ENCODE results near the gene BCAN. TPM values are rescaled to one million over a fixed set of nuclear protein-coding genes. Genes with fewer than 3 reads are reported as not detected.

BCAN gene
- total RNA-seq, 1 donor: not detected

DNA sequence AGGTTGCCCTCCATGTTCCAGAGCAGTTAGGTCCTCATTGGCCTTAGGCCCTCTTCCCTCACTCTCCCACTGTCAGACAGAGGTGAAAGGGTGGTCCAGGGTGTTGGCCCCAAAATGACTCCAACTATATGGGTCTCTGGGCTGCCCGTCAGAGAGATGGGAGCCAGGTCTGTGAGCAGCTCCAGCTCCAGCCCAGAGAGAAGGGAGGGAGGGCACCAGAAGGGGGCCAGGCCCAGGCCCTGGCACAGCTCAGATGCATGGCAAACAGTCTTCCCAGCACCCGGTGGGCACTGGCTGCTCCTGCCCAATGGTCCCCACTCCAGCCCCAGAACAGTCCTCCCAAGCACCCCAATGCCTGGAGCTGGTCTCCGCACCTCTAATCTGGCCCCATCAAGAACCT lies 2.2 kb downstream of the BCAN start:
- no peak for DNase-seq (ENCODE audit: low read depth)
- TF ChIP-seq, protein P1, sequence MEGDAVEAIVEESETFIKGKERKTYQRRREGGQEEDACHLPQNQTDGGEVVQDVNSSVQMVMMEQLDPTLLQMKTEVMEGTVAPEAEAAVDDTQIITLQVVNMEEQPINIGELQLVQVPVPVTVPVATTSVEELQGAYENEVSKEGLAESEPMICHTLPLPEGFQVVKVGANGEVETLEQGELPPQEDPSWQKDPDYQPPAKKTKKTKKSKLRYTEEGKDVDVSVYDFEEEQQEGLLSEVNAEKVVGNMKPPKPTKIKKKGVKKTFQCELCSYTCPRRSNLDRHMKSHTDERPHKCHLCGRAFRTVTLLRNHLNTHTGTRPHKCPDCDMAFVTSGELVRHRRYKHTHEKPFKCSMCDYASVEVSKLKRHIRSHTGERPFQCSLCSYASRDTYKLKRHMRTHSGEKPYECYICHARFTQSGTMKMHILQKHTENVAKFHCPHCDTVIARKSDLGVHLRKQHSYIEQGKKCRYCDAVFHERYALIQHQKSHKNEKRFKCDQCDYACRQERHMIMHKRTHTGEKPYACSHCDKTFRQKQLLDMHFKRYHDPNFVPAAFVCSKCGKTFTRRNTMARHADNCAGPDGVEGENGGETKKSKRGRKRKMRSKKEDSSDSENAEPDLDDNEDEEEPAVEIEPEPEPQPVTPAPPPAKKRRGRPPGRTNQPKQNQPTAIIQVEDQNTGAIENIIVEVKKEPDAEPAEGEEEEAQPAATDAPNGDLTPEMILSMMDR (IDR thresholded peaks at IDR 0.05; ENCODE audit: insufficient read depth, low read length): no peak
- H3K4me3 ChIP-seq (ENCODE audit: low read depth, low read length): no peak overlapping the region

DNA sequence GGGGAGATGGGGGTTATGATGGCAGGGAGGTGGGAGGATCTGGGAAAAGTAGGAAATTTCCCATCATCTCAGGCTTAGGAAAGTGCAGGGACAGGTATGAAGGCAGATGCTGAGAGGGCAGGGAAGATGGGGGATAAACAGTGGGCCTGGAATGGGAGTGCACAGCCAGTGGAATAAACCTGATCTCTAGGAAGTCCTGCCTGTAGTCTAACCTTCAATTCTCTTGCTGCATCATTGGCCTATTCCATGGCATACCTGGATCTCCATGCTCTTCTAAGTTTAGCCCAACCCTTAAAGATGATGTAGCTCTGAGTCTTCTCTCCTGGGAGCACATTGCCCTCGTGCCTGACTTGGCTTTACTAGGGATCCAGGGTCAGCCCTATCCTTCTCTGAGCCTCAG lies 2.7 kb downstream of the BCAN start:
- TF ChIP-seq, protein P1 (IDR thresholded peaks at IDR 0.05; ENCODE audit: insufficient read depth, low read length): no peak
- H3K4me3 ChIP-seq (ENCODE audit: low read depth, low read length): no peak overlapping the region
- DNase-seq (ENCODE audit: low read depth): no peak

DNA sequence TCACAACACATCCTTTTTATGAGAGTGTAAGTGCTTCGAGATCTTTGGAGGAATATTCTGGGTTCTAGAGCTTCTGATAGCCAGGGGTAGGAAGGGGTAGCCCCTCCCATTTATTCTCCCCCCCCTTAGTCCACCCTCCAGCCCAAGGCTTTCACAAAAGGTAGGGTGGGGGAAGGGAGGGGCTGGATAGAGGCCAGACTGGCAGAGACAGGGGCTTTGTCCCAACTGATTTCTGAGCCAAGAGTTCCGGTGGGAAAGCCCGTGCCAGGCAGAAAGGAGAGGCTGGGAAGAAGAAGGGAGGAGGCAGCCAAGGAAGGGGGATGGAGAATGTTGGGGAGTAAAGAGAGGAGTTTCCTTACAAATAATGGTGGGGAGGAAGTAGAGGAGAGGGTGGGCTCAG lies 3.1 kb downstream of the BCAN start:
- no peak overlapping the region for H3K4me3 ChIP-seq (ENCODE audit: low read depth, low read length)
- DNase-seq (ENCODE audit: low read depth): no peak
- TF ChIP-seq, protein P1 (IDR thresholded peaks at IDR 0.05; ENCODE audit: insufficient read depth, low read length): no peak

GRCh38 chr1:156645666-156646065 lies 3.7 kb downstream of the BCAN start:
- DNase-seq (ENCODE audit: low read depth): no peak
- no peak overlapping the region for H3K4me3 ChIP-seq (ENCODE audit: low read depth, low read length)
- TF ChIP-seq, protein P1 (IDR thresholded peaks at IDR 0.05; ENCODE audit: insufficient read depth, low read length): no peak

- TF ChIP-seq, protein P1 (IDR thresholded peaks at IDR 0.05; ENCODE audit: insufficient read depth, low read length): no peak
- H3K4me3 ChIP-seq (ENCODE audit: low read depth, low read length): no peak overlapping the region
- no peak for DNase-seq (ENCODE audit: low read depth)
These were observed 4.9 kb downstream of the BCAN start for GRCh38 chr1:156646738-156647211.

DNA sequence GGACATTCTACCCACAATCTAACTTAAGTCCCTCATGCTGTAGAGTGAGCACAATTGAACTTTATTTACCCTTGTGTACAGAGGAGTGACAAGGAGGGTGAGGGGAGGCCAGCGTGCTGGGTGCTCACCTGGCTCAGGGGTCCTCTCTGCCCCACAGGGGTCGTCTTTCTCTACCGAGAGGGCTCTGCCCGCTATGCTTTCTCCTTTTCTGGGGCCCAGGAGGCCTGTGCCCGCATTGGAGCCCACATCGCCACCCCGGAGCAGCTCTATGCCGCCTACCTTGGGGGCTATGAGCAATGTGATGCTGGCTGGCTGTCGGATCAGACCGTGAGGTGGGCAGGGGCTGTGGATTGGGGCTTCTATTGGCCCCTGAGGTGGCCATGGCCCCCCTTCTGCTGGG lies 5.4 kb downstream of the BCAN start:
- no peak overlapping the region for H3K4me3 ChIP-seq (ENCODE audit: low read depth, low read length)
- no peak for DNase-seq (ENCODE audit: low read depth)
- TF ChIP-seq, protein P1 (IDR thresholded peaks at IDR 0.05; ENCODE audit: insufficient read depth, low read length): no peak

- TF ChIP-seq, protein P1 (IDR thresholded peaks at IDR 0.05; ENCODE audit: insufficient read depth, low read length): no peak
- H3K4me3 ChIP-seq (ENCODE audit: low read depth, low read length): no peak overlapping the region
- no peak for DNase-seq (ENCODE audit: low read depth)
These were observed 6.6 kb downstream of the BCAN start for GRCh38 chr1:156648496-156648895.
